Left ventricle myocardium inferior (tissue), 1 donor: ENCODE measurements around the gene CNNM4. TPM values are rescaled to one million over a fixed set of nuclear protein-coding genes. Genes with fewer than 3 reads are reported as not detected.

Source experiments
- DNase-seq: peaks from one replicate; pipeline ENCODE4 v3.0.0-alpha.2; 2020
- H3K27ac ChIP-seq: fragments of 200-600 bp; replicated peaks from 2 replicates; pipeline ENCODE4 v1.8.0; 2021
- H3K27me3 ChIP-seq: fragments of 200-600 bp; 2 replicates; pipeline ENCODE4 v1.8.0; 2021; ENCODE audit warnings: low read depth
- H3K36me3 ChIP-seq: fragments of 200-600 bp; 2 replicates; pipeline ENCODE4 v1.8.0; 2021
- H3K4me1 ChIP-seq: fragments of 200-600 bp; 2 replicates; pipeline ENCODE4 v1.8.0; 2021
- H3K4me3 ChIP-seq: fragments of 200-600 bp; 2 replicates; pipeline ENCODE4 v1.8.0; 2021; ENCODE audit warnings: mild to moderate bottlenecking, moderate library complexity
- H3K9me3 ChIP-seq: fragments of 200-600 bp; replicated peaks from 2 replicates; pipeline ENCODE4 v1.8.0; 2021
- intact Hi-C: fragments of 100-400 bp; cut with micrococcal nuclease; formaldehyde crosslinking; loops from one replicate; pipeline ENCODE4 v1.11.0; 2022
- total RNA-seq: library from RNA; stranded (reverse); fragmentation: NEBNext Ultra II Directional; extraction: Animal tissue kit (Norgen Biotek cat#: 25700); gene quantifications from one replicate; pipeline ENCODE4 v1.2.1, GENCODE V29; 2021
- TF ChIP-seq, protein P1 (sequence below): fragments of 200-600 bp; IDR thresholded peaks from 2 replicates; pipeline ENCODE4 v1.8.0; 2021; ENCODE audit warnings: antibody characterized with exemption, mild to moderate bottlenecking, borderline replicate concordance
- donor health status: DM: no; HTN: yes; CAD: no; lungs with severe emphysema.

CNNM4 gene
- total RNA-seq, 1 donor from 2014 or later: 28.9 TPM

DNA sequence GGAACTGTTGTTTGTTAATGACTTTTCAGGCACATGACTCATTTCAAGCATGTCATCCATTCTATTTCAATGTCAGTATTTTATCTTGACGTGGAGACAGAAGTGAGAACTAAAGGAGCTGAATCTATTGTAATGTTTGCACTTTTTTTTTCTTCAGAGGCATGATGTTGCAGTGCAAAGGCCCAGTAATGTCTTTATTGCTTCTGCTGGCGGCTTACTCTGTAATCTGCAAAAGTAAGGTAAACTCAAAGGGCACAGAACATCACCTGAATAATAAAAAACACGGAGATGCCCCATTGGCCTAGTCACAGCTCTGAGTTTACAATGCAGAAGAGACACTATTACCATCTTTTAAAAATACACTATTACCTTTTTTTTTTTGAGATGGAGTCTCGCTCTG lies 53.0 kb downstream of the CNNM4 start:
- Histone ChIP-seq H3K9me3 (no peaks in the 10 kb centered on the region), H3K27ac (no peak overlapping the region), H3K27me3 (no peaks in the 10 kb centered on the region), H3K36me3 (peaks cover 13% of the 10 kb centered on the region), H3K4me3 (no peak overlapping the region), H3K4me1 (peaks cover 76% of the 10 kb centered on the region)
- intact Hi-C loops: no loop called here
- no peak for DNase-seq
- TF ChIP-seq, protein P1, sequence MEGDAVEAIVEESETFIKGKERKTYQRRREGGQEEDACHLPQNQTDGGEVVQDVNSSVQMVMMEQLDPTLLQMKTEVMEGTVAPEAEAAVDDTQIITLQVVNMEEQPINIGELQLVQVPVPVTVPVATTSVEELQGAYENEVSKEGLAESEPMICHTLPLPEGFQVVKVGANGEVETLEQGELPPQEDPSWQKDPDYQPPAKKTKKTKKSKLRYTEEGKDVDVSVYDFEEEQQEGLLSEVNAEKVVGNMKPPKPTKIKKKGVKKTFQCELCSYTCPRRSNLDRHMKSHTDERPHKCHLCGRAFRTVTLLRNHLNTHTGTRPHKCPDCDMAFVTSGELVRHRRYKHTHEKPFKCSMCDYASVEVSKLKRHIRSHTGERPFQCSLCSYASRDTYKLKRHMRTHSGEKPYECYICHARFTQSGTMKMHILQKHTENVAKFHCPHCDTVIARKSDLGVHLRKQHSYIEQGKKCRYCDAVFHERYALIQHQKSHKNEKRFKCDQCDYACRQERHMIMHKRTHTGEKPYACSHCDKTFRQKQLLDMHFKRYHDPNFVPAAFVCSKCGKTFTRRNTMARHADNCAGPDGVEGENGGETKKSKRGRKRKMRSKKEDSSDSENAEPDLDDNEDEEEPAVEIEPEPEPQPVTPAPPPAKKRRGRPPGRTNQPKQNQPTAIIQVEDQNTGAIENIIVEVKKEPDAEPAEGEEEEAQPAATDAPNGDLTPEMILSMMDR: no peak

DNA sequence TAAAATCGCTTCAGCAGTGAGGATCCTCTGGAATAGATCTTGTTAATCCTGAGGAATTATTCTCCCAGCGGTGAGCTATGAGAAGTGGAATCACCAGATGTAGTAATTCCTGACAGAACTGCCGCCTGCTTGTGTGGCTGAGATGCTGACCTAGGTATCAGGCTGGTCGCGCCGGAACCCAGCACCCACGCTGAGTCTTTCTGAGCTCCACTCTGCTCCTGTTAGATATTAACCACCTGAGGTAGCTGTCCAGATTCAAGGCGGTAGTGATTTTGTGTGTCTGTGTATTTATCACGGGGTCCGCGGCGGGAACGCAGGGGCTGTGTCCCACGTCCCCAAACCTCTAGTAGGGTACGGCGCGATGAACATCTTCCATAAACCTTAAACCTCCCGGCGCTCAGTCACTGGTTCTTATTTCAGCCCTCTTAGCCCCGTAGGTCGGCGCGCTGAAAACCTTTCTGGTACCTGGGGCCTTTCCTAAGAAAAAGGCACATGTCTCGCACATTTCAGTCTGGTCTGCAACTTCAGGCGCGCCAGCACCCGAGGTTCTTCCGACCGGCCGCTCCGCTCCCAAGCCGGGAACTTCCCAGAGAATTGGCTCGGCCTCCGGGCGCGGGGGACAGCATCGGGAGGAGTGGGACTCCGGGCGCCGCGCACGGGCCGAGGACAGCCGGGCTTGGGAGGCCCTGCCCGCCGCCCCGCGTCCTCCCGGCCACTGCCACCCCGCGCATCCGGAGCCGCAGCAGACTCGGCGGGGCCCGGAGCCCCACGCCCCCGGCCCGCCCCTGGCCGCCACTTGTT lies 54.8 kb downstream of the CNNM4 start:
- Histone ChIP-seq H3K27me3 (no peaks in the 10 kb centered on the region), H3K27ac (peak overlapping the region; percentile 100), H3K4me1 (peaks cover 76% of the 10 kb centered on the region), H3K4me3 (peak overlapping the region; percentile 90), H3K9me3 (no peaks in the 10 kb centered on the region), H3K36me3 (peaks cover 2% of the 10 kb centered on the region)
- intact Hi-C loops: no loop called here
- DNase-seq: no peak
- TF ChIP-seq, protein P1: no peak

DNA sequence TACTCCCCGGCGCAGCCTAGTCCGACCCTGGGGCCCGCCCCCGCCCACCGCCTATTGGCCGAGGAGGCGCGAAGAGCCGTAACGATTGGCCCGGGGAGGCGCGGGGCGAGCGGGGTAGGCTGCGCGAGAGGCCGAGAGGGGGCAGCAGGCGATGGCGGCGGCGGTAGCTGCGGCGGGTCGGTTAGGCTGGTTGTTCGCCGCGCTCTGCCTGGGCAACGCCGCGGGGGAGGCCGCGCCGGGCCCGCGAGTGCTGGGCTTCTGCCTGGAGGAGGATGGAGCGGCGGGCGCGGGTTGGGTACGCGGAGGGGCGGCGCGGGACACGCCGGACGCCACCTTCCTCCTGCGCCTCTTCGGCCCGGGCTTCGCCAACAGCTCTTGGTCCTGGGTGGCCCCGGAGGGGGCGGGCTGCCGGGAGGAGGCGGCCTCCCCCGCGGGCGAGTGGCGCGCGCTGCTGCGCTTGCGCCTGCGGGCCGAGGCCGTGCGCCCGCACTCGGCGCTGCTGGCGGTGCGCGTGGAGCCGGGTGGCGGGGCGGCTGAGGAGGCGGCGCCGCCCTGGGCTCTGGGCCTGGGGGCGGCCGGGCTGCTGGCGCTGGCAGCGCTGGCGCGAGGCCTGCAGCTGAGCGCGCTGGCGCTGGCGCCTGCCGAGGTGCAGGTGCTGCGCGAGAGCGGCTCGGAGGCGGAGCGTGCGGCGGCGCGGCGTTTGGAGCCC lies 55.6 kb downstream of the CNNM4 start, which contains the start of gene CNNM3:
Gene CNNM3, plus strand, starts transcription at position 142 of the 709 bp plus-strand sequence. Its CDS starts 10 bp downstream, at position 152.
- Histone ChIP-seq H3K9me3 (no peaks in the 10 kb centered on the region), H3K36me3 (peaks cover 4% of the 10 kb centered on the region), H3K4me1 (peaks cover 76% of the 10 kb centered on the region), H3K27ac (peak within 1 kb of the TSS; percentile 100), H3K4me3 (peak within 1 kb of the TSS; percentile 90), H3K27me3 (no peaks in the 10 kb centered on the region)
- intact Hi-C loops: no loop called here
- peak; percentile 98 for DNase-seq
- TF ChIP-seq, protein P1: peak; percentile 83

DNA sequence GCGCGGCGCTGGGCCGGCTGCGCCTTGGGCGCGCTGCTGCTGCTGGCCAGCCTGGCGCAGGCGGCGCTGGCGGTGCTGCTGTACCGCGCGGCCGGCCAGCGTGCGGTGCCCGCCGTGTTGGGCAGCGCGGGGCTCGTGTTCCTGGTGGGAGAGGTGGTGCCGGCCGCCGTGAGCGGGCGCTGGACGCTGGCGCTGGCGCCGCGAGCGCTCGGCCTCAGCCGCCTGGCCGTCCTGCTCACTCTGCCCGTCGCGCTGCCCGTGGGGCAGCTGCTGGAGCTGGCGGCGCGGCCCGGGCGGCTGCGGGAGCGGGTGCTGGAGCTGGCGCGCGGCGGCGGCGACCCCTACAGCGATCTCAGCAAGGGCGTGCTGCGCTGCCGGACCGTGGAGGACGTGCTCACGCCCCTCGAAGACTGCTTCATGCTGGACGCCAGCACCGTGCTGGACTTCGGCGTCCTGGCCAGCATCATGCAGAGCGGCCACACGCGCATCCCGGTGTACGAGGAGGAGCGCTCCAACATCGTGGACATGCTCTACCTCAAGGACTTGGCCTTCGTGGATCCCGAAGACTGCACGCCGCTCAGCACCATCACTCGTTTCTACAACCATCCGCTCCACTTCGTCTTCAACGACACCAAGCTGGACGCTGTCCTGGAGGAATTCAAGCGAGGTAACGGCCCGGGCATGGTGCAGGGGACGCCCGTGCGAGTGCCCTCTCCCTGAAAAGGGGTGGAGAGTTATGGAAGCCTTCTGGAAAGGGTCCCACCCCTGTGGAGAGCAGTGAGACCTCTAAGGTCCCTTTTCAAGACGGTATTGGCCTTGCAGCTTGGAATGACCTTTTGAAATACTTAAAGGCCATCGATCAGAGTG lies 56.4 kb downstream of the CNNM4 start:
- Histone ChIP-seq H3K36me3 (peaks cover 4% of the 10 kb centered on the region), H3K27me3 (no peaks in the 10 kb centered on the region), H3K9me3 (no peaks in the 10 kb centered on the region), H3K4me3 (peak overlapping the region; percentile 90), H3K27ac (peak overlapping the region; percentile 100), H3K4me1 (peaks cover 76% of the 10 kb centered on the region)
- TF ChIP-seq, protein P1: no peak
- no peak for DNase-seq
- intact Hi-C loops: no loop called here

DNA sequence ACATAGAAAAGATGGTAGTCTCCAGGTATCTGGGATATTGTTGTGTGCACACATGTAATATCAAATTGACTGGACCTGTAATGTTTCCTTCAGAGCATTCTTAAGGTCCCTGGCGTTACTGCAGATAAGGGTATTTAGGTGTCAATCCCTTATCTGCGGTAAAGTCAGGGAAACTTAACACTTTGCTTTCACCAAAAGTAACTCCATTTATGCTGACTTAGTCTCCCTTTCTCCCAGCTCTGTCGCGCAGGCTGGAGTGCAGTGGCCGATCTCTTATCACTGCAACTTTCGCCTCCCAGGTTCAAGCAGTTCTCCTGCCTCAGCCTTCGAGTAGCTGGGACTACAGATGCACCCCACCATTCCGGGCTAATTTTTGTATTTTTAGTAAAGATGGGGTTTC lies 57.2 kb downstream of the CNNM4 start:
- Histone ChIP-seq H3K4me1 (peaks cover 76% of the 10 kb centered on the region), H3K4me3 (peak overlapping the region; percentile 90), H3K27ac (no peak overlapping the region), H3K9me3 (no peaks in the 10 kb centered on the region), H3K27me3 (no peaks in the 10 kb centered on the region), H3K36me3 (peaks cover 10% of the 10 kb centered on the region)
- intact Hi-C loops: no loop called here
- TF ChIP-seq, protein P1: no peak
- DNase-seq: no peak
